HG03439 (cell line): ENCODE results near the gene COL6A3.
"Not testable (repeated sequence)": the region's sequence is repeated elsewhere in the genome, so short reads cannot be mapped to it uniquely, and the experiment has no call there.

Source experiments
- ATAC-seq: cut with Tn5 transposase; IDR thresholded peaks from one replicate; pipeline ENCODE4 v1.9.1; 2021; ENCODE audit warnings: mild to moderate bottlenecking, moderate library complexity; ENCODE audit not compliant: unreplicated experiment

The COL6A3 gene

DNA sequence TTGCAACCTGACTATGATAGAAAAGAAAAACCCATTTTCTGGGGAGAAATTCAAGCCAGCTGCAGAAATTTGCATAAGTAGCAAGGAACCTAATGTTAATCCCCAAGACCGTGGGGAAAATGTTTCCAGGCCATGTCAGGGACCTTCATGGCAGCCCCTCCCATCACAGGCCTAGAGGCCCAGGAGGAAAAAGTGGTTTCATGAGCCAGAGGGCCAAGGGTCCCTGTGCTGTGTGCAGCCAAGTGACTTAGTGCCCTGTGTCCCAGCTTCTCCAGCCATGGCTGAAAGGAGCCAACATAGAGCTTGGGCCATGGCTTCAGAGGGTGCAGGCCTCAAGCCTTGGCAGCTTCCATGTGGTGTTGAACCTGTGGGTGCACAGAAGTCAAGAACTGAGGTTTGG is 110.7 kb downstream of the COL6A3 start:
- ATAC-seq: not testable (repeated sequence)

DNA sequence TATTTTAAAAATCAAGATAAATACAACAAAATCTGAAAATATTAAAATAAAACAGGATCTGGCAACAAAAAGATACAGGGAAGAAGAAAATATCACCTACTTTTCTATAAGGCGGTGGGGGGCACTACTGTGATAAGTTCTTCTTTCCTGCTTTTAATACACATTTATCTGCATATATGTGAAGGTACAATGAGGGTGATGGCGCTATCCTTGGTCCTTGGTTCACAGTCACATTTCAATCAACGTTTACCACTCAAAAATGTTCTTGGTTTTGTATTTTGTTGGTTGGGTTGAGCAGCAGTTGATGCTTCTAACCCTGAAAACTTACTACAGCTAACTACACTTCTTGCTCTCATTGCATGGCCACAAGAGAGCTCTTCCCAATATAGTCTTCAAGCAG is 112.4 kb downstream of the COL6A3 start:
- no peak for ATAC-seq

DNA sequence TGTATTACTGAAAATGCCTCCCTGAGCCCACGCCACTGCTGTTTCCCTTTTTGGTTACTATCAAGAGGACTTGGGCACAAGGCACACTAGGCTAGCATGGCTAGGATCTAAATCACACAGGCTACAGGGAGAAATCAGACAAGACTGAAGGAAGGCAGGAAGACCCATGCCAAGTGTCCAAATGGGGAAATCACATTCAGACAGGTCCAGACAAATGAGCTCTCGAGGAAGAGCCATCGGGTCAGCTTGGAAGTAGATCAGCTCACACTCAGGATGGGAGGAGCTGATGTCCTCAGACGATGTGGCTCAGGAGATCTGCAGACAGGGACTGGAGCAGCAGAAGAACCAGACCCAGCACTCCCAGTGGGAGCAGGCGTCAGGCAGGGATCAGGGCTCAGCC is 113.2 kb downstream of the COL6A3 start:
- no peak for ATAC-seq

DNA sequence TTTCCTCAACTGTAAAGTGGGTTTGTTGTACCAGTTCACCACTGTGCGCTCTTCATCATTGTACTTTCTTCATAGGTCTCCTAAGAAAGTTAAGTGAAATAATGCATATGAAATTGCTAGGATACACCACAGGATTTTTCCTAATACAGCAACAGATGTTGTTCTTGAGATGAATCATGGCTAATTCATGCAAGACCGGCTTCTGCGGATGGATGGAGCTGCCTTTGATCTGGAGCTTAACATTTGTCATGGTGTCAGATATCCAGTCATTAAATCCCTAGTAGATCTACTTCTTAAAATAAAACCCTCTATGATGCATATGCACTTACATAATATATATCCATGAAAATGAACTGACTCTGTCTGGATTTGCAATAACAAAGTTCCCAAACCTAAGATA is 114.1 kb downstream of the COL6A3 start:
- no peak for ATAC-seq

DNA sequence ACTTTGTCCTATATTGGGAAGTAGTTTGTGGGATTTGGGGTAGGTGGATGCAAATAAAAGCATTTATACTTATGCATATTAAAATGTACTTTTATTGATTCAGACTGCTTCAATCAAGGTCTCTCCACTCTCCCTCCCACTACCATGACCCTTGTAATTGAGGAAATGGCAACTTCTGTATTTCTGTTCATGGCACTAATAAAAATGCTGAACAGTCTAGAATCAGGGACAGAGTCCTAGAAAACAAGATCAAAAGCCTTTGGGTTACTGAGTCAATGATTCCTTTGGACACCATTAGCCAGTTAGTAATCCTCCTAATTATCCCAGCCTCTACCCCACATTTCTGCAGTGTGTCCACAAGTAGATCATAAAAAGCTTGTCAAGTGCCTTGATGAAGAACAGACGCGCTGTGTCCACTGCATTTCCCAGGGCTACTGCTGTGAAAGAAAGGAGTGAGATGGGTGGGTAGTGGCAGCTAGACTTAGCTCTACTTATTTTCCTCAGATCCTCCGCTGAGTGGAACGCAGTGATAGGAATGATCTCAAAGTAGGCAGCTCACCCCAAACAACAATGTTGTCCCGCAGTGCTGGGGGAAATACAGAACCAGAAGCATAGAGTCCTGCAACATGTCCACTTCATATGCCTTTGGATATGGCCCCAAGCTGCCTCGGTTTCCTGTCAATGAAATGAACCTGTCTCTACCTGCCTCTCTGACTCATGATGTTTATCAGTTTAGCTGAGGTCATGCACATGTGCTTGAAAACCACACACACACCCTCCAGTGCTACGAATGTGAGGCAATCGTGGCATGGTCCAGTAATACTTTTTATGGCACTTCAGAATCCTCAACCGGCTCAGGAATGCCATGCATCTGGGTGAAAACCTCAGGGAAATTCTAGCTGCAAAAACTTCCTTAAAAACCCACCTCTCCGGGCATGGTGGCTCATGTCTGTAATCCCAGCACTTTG is 115.5 kb downstream of the COL6A3 start:
- no peak for ATAC-seq

DNA sequence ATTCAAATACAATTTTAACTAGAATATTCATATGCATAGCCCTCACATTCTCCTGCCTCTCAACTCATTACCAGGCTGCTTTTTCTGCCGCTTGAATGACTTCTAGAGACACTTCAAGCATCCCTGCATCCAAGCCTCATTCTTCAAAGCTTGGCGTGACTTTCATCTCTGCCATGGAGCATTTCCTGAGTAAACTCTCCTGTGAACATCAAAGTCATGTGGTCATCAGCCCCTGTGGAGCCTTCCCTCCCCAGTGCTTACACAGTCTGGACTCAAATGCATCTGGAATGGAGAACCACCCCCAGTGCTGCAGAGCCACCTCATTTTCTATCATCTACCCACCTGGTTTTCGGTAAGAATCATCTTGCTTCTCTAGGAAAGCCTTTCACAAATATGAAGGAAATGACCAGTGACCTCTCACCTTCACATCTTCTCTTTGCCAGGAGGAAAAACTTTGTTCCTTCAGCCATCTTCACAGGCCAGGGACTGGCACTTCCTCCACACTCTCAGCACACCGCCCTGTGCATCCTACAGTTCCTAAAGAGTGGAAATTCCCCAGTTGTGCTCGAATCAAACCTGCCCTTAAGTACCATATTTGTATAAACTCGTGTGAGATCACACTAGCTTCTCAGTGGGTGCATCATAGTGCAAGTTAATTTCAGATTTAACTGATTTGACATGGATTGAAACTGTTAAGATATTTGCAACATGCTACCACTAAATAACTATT is 116.4 kb downstream of the COL6A3 start:
- ATAC-seq: no peak

DNA sequence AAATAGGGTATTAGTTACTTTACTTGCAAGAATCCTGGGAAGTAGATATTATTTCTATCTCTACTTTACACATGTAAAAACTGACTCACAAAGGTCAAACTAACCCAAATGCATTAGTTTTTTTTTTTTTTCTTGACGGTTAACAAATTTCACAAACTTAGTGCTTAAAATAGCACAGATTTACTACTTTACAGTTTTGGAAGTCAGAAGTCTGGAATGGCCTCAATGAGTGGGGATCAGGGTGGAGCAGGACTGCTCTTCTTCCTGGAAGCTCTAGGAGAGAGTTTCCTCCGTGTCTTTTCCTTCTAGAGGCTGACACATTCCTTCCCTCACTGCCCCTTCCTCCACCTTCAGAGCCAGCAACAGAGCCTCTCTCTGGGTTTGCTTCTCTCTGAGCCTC is 117.2 kb downstream of the COL6A3 start:
- ATAC-seq: no peak

DNA sequence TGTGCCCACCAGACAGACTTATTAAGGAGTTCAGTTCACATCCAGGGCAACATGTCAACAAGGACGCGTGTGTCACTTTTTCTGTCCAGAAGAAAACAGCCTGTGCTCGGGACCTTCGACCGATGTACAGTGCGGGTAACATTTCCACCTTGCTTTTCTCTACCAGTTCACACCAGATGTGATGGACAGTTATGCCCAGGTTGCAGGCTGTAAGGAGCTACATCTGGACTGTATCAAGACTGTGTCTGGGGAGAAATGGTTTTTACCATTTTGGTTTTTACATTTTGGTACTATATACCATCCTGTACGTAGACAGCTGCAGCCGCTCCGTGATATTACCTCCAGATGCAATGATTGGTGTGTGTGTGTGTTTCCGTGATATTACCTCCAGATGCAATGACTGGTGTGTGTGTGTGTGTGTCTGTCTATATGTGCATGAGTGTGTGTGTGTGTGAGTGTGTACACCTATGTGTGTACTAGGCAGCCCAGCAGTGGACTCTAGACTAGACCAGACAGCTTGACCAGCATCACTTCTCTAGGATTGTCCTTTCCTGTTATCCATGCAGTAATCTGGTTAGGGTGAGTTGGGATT is 118.0 kb downstream of the COL6A3 start:
- no peak for ATAC-seq

DNA sequence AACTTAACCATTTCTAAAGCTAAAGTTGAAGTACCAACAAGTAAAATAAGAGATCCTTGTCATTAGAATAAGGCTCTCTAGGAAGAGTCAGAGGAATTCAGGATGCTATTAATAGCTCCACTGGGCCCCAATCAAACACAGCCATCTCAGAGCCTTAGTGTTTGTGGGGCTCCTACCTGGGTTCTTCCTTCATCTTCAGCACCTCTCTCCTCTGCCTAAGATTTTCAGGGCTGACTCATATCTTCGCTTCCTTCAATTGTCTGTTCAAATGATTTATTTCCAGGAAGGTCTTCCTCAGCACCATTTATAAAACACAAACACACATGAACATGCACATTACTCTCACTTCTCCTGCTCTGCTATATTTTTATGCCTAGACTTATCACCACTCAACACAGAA is 119.5 kb downstream of the COL6A3 start:
- no peak for ATAC-seq

DNA sequence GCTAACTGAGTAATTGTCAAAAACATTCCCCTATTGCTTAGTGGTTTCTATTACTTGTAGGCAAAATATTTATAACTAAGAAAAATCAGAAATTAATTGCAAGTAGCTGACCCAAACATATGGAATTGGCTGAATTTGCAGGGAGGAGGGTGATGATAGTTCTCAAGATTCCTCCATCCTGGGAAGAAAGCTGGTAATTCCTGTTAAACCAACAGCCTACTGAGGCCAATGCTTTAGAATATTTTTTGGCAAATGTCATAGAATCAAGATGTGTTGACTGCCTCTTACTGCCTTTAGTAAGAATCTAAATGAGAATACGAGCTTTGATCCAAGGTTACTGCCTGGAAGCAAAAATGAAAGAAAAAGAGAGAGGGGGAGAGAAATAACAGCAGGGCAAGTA is 120.0 kb downstream of the COL6A3 start:
- no peak for ATAC-seq

DNA sequence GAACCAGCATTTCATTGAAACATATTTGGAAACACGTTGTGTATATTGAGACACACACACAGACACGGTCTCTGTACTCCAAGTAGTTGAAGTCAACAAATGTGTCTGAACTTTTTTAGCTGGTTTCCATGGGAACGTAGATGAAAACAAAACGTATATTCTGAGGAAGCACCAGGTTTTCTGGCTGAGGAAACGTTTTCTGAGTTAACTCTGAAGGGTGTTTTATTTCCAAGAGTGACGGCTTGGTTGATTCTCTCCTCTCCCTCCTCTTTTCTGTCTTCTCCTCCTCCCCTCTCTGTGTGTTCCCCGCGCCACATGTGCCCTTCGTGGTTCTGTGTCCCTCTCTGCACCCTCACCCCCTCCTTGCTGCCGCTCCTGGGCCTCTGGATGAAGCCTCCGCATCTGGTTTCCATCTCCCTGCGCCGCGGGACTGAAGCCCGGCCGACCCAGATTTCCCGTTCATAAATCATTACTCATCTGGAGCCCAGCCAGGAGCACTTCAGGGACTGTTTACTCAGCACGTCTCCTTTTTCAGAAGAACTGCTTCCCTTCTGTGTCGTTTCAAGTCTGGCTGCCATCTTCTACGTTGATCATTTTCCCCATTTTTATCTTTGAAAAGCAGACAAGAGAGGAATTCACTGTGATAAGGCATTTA is 122.7 kb downstream of the COL6A3 start:
- no peak for ATAC-seq

DNA sequence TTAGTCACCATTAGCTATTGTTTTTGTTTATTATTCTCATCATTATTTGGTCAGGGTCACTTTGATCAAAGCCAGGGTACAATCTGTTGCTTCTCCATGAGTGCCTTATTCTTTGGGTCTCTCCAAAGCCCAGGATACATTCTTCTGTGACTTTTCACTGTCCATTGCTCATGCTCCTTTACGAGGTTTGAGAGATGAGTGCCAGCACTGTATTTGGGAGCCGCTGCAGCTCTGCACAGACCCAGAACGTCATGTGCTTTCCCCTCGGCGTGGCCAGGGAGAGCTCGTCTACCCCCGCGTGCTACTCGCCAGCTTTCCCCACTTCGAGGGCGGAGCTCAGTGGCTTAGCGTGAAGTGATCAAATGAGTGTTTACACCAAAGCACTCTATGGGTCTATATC is 123.7 kb downstream of the COL6A3 start:
- ATAC-seq: no peak

DNA sequence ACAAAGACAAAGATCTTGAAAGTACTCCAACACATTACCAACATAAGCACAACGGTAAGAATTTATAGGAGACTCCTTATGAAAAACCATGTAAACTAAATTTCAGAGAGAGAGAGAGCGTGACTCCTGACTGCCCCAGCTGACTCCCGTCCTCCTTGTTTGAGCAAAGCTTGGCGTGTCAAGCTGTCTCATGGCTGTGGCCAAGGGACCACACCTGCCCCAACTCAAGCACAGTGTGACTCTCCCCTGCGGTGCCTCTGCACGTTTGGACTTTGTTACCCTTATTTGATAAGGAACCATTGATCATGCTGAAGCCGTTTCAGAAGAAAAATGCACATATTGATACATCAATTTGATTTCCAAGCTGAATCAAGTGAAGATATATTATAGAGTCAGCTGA is 124.8 kb downstream of the COL6A3 start:
- ATAC-seq: no peak

DNA sequence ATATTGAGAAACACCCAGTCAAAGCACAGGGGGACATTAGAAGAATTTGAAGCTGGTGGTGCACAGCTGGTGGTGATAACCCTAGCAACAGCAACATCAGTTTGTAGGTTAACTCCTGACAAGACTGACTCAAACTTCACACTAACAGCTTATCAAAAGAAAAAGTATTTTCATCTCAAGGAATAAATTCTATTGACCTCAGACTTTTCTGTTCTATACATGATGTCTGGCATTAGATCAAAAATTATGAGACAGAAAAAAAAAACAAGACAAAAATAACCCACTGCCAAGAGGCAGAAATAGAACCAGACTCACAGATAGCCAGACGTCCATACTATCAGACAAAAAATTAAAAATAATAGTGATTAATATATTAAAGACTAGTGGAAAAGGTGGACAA is 126.1 kb downstream of the COL6A3 start:
- no peak for ATAC-seq

DNA sequence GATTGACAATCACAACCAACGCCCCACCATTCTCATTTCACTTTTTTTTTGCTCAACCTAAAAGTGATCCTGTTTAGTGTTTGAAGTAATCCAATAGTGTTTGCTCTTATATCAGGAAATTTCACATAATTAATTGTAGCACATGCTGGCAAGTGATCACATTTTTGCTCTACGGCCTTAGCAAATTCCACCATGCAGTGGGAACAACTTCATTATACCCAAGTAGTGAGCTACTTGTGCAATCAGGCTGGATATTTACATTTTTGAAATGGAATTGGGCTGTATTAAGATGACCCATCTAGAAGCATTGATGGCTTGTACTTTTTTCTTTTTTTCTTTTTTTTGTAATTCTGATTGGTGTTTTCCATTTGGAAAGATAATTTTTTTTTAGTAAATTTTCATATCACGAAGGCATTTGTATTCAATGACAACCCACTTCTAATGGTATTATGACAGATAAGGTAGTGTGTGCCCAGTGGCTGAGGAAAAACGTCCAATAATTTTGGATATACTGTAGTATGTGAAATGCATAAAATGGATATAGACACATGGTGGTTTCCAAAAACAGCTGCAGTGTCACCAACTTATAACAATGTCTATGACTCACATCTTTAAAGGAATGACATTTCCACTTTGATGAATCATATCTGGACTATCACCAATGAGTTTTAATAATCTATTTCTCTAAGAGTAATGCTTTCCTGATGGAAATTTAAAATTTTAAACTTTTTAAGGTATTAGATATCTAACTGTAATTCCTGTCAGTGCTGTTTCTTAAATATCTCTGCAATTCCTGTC is 130.6 kb downstream of the COL6A3 start:
- ATAC-seq: no peak

DNA sequence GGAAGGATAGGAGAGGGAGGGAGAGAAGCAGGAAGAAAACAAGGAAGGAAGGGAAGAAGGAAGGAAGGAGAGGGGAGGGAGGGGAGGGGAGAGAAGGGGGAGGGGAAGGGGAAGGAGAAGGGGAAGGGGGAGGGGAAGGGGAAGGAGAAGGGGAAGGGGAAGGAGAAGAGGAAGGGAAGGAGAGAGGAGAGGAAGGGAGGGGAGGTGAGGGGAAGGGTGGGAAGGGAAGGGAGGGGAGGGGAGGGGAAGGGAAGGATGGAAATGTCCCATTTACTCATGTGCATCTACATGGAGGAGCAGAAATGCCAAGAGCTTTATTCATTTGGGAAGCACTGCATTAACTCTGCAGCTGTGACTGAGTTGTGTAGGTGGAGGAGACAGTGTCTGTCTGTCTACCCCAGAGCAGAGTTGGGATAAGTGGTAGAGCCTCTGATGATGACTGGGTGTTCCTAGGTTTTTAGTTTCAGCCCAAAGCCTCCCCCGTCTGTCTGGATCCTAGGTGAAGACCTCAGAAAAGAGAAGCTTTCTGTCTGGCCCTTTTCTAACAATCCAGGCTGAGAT is 131.3 kb downstream of the COL6A3 start:
- ATAC-seq: no peak

DNA sequence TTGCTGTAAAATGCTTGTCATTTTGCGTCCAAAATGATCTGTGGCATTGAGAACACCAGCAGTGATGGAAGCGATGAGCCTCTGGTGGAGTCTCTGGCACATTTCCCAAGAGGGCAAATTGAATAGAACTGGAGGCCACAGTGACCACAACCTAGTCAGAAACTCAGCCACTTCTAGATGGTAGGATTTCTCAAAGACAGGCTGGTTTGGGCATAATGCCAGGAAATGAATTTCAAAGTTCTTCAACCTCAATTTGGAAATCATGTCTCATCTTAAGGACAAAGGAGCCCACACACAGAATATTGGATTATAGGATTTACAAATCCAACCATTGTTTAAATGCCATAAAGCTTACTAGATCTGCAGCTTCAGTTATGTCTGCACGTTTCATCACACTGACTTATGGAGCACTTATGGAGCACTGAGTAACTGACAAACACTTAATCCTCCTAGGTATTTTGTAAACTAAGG is 132.1 kb downstream of the COL6A3 start:
- ATAC-seq: no peak

DNA sequence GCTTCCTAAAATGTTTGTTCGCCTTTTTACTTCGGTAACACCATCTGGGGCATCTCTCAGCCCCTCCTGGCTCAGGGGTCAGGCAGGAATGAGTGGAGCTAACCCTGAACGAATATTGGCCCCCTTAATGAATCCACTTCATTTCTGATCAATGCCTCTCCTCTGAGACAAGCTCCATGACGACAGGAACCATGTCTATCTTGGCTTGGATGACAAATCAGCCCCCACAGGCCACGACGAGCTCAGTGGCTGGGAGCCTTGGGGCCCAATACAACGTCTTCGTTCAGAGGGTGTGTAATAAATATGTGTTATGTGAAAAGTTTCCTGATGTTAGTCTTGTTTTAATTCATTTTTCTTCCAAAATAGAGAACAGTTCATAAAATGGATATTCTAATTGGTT is 133.0 kb downstream of the COL6A3 start:
- ATAC-seq: no peak

DNA sequence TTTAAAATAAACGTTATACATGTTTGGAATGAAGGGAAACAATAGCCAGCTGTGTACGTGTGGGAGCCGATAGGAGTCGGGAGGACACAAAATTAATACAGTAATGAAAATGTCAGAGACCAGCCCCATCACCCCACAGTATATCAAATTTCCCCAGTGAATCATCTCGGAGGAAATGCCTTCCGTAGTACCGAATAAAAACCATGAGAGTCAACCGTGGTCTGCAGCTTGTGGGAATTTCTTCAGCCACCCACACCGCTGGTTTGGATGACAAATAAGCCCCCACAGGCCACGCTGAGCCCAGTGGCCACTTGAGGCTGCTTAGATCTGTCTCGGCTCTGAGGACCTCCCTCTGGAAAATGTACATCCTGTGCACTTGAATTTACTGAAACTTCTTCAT is 133.7 kb downstream of the COL6A3 start:
- no peak for ATAC-seq
